Psoas muscle (tissue), 8 donors: ENCODE results near the gene SLC22A13. TPM values are rescaled to one million over a fixed set of nuclear protein-coding genes. Genes with fewer than 3 reads are reported as not detected.

ENCODE experiments used
- ATAC-seq, 4 donors: fragments of 200-7000 bp; cut with Tn5 transposase; one replicate each; pipeline ENCODE4 v1.9.1; 2020; ENCODE audit warnings: moderate library complexity in 3 of 4, mild to moderate bottlenecking in 2 of 4
- DNase-seq, 2 donors: peaks; one replicate each; pipeline ENCODE4 v3.0.0-alpha.2; 2020
- H3K27ac ChIP-seq: fragments of 200-600 bp; one replicate; pipeline ENCODE4 v1.8.0; 2022
- H3K27me3 ChIP-seq, 3 donors: fragments of 200-600 bp in 1 of 3; one replicate each; pipeline versions ENCODE4 v1.6.1 to v1.8.0; 2013 to 2022; ENCODE audit warnings: low read length in 2 of 3, mild to moderate bottlenecking in 2 of 3, moderate library complexity in 1 of 3; ENCODE audit not compliant: insufficient read depth in 3 of 3
- H3K36me3 ChIP-seq, 2 donors: fragments of 200-600 bp in 1 of 2; one replicate each; pipeline versions ENCODE4 v1.6.1 to v1.8.0; 2013 to 2022; ENCODE audit warnings: low read depth in 1 of 2, mild to moderate bottlenecking in 1 of 2, moderate library complexity in 1 of 2; ENCODE audit not compliant: insufficient read depth in 1 of 2
- H3K4me1 ChIP-seq: fragments of 200-600 bp; one replicate; pipeline ENCODE4 v1.8.0; 2022
- H3K4me3 ChIP-seq: fragments of 200-600 bp; one replicate; pipeline ENCODE4 v1.8.0; 2022; ENCODE audit warnings: mild to moderate bottlenecking
- H3K9me3 ChIP-seq: fragments of 200-600 bp; one replicate; pipeline ENCODE4 v1.8.0; 2022
- CTCF ChIP-seq: fragments of 200-600 bp; IDR thresholded peaks from one replicate; pipeline ENCODE4 v1.8.0; 2022; ENCODE audit warnings: antibody characterized with exemption
- WGBS, 3 donors: extraction: QIAGEN DNeasy Blood & Tissue Kit; methylation state at CpG; one replicate each; pipeline versions ENCODE4 v1.1.6 to v1.1.7; 2013; 5-methylcytosine and 5-hydroxymethylcytosine counted together
- intact Hi-C, 2 donors: fragments of 100-400 bp; cut with DNase I; formaldehyde crosslinking; loops; one replicate each; pipeline versions ENCODE4 v1.11.0 to v1.14.2; 2022
- polyA plus RNA-seq, 3 donors: library from polyadenylated mRNA; stranded (reverse); fragments of 200-250 nt; gene quantifications; one replicate each; pipeline ENCODE4 v1.2.3, GENCODE V29; 2013
- total RNA-seq, 4 donors: library from RNA; stranded (reverse); fragmentation: NEBNext Ultra II Directional in 2 of 4; extraction: Animal tissue kit (Norgen Biotek cat#: 25700) in 2 of 4; gene quantifications; one replicate each; pipeline versions ENCODE4 v1.2.1 to v1.2.4, GENCODE V29; 2021 to 2023
- donor health status: healthy with polysubstance abuse.
- donor health status: DM: no; HTN: no; CAD: no; lungs with moderate emphysema.
- donor health status: Bipolar disorder and iron deficiency.
- donor health status: healthy.
- donor health status: DM: yes; HTN: yes; CAD: no.
- donor health status: DM: no; HTN: no; CAD: no.
- donor health status: DM: no; HTN: no; CAD: no.
- donor health status: DM: yes; HTN: yes; CAD: no.

Gene SLC22A13
- total and polyA plus RNA-seq, 7 donors: 0.11 to 0.64 (median 0.29) TPM

- peaks cover 18 to 92% of the 10 kb centered on the region in 2 donors for H3K36me3 ChIP-seq
- intact Hi-C loops: loop anchor here in 1 of 2 donors (10.0 kb wide), 1 partner anchor 225 kb away; no protein-coding TSS in a partner anchor
Measured at GRCh38 chr3:38250198-38250597, 15.4 kb upstream of the SLC22A13 start.

GRCh38 chr3:38251197-38251596 lies 14.4 kb upstream of the SLC22A13 start:
- H3K27ac ChIP-seq: no peak overlapping the region
- intact Hi-C loops: loop anchor here in 1 of 2 donors (10.0 kb wide), 1 partner anchor 224 kb away; no protein-coding TSS in a partner anchor

More at GRCh38 chr3:38250198-38250597, 15.4 kb upstream of the SLC22A13 start:
- peaks cover 10% of the 10 kb centered on the region for H3K4me1 ChIP-seq
- H3K27me3 ChIP-seq: no peaks in the 10 kb centered on the region
- WGBS, 3 donors: 90% methylated on average over 2 of the region's 2 CpGs
- H3K4me3 ChIP-seq: no peak overlapping the region
- no peak for TF ChIP-seq CTCF
- H3K9me3 ChIP-seq: no peaks in the 10 kb centered on the region
- H3K27ac ChIP-seq: no peak overlapping the region
- no peak for ATAC-seq
- no peak for DNase-seq

GRCh38 chr3:38253704-38254103 lies 11.9 kb upstream of the SLC22A13 start:
- WGBS, 3 donors: 88 to 96% (median 90%) methylated on average over 4 of the region's 4 CpGs
- Histone ChIP-seq H3K27ac (no peak overlapping the region), H3K27me3 (no peaks in the 10 kb centered on the region), H3K4me3 (no peak overlapping the region), H3K9me3 (no peaks in the 10 kb centered on the region), H3K36me3 (peaks cover 18 to 63% of the 10 kb centered on the region in 2 donors), H3K4me1 (no peaks in the 10 kb centered on the region)
- DNase-seq (no peak), ATAC-seq (no peak)
- no peak for TF ChIP-seq CTCF
- intact Hi-C loops: loop anchor here in 1 of 2 donors (10.0 kb wide), 1 partner anchor 221 kb away; no protein-coding TSS in a partner anchor

More at GRCh38 chr3:38251197-38251596, 14.4 kb upstream of the SLC22A13 start:
- ATAC-seq: no peak
- WGBS, 3 donors: 92 to 94% (median 93%) methylated on average over 4 of the region's 4 CpGs
- Histone ChIP-seq H3K4me3 (no peak overlapping the region), H3K27me3 (no peaks in the 10 kb centered on the region), H3K4me1 (peaks cover 10% of the 10 kb centered on the region), H3K9me3 (no peaks in the 10 kb centered on the region), H3K36me3 (peaks cover 18 to 86% of the 10 kb centered on the region in 2 donors)
- TF ChIP-seq CTCF: no peak
- DNase-seq: no peak

- H3K36me3 ChIP-seq: peaks cover 18 to 52% of the 10 kb centered on the region in 2 donors
- ATAC-seq (no peak), DNase-seq (no peak)
- H3K27me3 ChIP-seq: no peaks in the 10 kb centered on the region
- no peak for TF ChIP-seq CTCF
- intact Hi-C loops: loop anchor here in 1 of 2 donors (10.0 kb wide), 1 partner anchor 220 kb away; no protein-coding TSS in a partner anchor
- H3K27ac ChIP-seq: no peak overlapping the region
- H3K4me3 ChIP-seq: no peak overlapping the region
- WGBS, 3 donors: 42 to 79% (median 67%) methylated on average over 2 of the region's 2 CpGs
- H3K9me3 ChIP-seq: no peaks in the 10 kb centered on the region
- H3K4me1 ChIP-seq: no peaks in the 10 kb centered on the region
Measured at GRCh38 chr3:38254872-38255271, 10.7 kb upstream of the SLC22A13 start.

- intact Hi-C loops: loop anchor here in 1 of 2 donors (10.0 kb wide), 1 partner anchor 219 kb away; no protein-coding TSS in a partner anchor
- Histone ChIP-seq H3K27me3 (no peaks in the 10 kb centered on the region), H3K4me1 (no peaks in the 10 kb centered on the region), H3K9me3 (no peaks in the 10 kb centered on the region), H3K4me3 (no peak overlapping the region), H3K27ac (no peak overlapping the region), H3K36me3 (peaks cover 21 to 44% of the 10 kb centered on the region in 2 donors)
- DNase-seq: no peak
- TF ChIP-seq CTCF: no peak
- WGBS, 3 donors: 54 to 88% (median 78%) methylated on average over 1 of the region's 1 CpG
- no peak for ATAC-seq
Measured at GRCh38 chr3:38255627-38256026, 10.0 kb upstream of the SLC22A13 start.
